Measurements from ENCODE around the gene APOBEC4.
A peak's percentile ranks its signal among the peaks of the same experiment; 100 is the strongest.

APOBEC4 gene, protein sequence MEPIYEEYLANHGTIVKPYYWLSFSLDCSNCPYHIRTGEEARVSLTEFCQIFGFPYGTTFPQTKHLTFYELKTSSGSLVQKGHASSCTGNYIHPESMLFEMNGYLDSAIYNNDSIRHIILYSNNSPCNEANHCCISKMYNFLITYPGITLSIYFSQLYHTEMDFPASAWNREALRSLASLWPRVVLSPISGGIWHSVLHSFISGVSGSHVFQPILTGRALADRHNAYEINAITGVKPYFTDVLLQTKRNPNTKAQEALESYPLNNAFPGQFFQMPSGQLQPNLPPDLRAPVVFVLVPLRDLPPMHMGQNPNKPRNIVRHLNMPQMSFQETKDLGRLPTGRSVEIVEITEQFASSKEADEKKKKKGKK

DNA sequence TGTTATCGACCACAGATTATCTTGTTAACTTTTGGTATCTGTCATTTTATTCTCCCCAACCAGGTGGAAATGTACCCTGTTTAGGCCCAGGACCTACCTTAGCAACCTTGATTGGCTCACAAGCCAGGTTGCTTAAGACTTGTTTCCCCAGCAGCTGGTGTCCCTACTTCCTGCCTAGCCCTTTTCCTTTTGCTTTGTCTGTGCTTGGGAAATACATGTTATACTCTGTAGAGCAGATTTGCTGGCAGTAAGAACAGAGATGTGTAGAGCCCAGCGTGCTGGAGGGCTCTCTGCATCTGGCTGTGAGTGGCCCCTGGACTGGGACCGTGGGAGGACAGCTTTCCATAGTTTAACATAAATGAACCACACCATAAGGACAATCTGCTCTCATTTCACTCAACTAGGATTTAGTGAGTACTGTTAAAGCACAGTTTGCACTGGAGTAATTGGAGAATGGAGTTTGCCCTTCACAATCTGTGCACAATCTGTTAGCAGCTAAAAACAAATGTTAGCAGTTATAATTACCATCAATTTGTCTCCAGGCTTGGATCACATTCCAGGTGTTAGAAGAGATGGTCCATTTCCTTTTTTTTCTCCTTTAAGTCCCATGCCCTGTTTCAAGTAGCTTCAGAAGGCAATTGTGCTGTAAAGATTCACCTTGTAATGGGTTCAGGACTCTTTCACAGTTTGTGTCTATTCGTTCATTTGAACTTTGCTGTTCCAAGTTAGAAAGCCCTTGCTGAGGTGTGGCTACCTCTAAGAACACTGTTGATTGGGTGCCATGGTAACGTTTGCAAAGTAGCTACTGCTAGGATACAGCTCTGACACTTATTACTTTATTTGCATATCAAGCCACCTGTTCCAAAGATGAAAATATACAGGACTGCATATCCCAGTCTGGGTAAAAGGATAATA is at the start of gene APOBEC4:
APOBEC4 (minus strand) TSS at position 770 of the 915 bp plus-strand sequence. CDS start 4,535 bp downstream, outside the sequence.
- no peaks in the 10 kb centered on the region for H4K20me1 ChIP-seq
- H3K4me3 ChIP-seq = no peak within 1 kb of the TSS; the same call in 1 of the 2 replicates
- H3K4me2 ChIP-seq = peak within 1 kb of the TSS; percentile 65
- no peak within 1 kb of the TSS for H3K9ac ChIP-seq
- H3K4me1 ChIP-seq = peaks cover 47% of the 10 kb centered on the region
- no peak for TF ChIP-seq Cebpa-rat (IDR thresholded peaks at IDR 0.05)
- no peaks in the 10 kb centered on the region for H3K9me3 ChIP-seq
- H3K27me3 ChIP-seq = no peaks in the 10 kb centered on the region
- no peaks in the 10 kb centered on the region for H3K36me3 ChIP-seq
- peak within 1 kb of the TSS; percentile 56; the same call in 1 of the 2 replicates for H3K27ac ChIP-seq

DNA sequence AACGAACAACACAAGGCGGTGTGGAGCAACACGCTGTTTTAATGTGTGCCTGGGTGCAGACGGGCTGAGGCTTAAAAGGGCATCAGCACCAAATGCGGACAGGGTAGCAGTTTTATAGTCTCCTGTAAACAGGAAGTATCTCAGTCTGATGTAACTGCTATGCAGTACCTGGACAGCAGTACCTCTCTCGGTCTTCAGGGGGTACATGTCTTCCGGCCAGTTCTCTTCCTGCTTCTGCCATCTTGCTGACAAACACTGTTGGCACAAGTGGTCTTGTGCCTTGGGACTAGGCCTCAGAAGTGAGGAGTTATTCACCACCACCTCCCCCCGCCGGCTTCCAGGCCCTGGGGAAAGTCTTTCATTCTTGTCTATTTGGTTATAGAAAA is 49.7 kb upstream of the APOBEC4 start:
- no peak overlapping the region for H3K9ac ChIP-seq
- no peaks in the 10 kb centered on the region for H4K20me1 ChIP-seq
- no peak overlapping the region for H3K4me3 ChIP-seq
- 0 out of 2 replicates have a peak, but pooled peaks cover 6% of the 10 kb centered on the region for H3K36me3 ChIP-seq
- H3K4me2 ChIP-seq = no peak overlapping the region
- peaks cover 26% of the 10 kb centered on the region for H3K4me1 ChIP-seq
- no peak for TF ChIP-seq Cebpa-rat (IDR thresholded peaks at IDR 0.05)
- peaks cover 20% of the 10 kb centered on the region for H3K9me3 ChIP-seq
- H3K27me3 ChIP-seq = no peaks in the 10 kb centered on the region
- H3K27ac ChIP-seq = no peak overlapping the region

DNA sequence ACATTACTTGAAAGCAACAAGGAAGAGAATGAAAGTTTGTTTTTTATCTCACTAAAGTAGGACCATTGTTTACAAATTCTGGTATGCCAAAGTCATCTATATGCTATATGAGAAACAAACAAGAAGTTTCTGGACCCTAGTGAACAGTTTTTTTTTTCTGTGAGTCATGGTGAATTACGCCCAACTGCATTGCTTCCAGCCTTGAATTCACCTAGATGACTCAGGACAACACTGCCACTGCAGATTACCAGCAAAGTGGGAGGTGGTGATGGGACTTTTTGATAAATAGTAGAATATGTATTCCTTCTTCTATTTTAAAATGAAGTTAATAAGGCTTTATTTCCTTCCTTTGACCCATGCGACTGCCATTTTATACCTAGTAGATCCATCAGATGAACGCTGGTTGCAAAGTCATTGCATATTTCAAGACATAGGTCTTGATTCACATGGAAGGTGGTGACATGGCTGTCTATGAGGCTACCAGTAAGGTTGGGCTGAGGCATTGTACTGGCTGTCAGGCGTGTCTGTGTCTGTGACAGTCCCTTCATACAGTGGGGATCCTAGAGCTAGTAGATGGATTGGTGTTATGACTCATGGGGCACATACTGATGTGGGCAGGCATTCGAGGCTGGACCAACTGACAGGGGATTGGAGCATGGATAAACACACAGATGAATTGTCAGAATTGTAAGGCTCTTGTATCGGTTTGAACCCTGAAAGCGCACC is 49.1 kb upstream of the APOBEC4 start:
- Histone ChIP-seq H3K4me3 (no peak overlapping the region), H3K27me3 (no peaks in the 10 kb centered on the region), H3K4me1 (peaks cover 29% of the 10 kb centered on the region), H4K20me1 (no peaks in the 10 kb centered on the region), H3K4me2 (no peak overlapping the region), H3K36me3 (0 out of 2 replicates have a peak, but pooled peaks cover 6% of the 10 kb centered on the region), H3K27ac (no peak overlapping the region), H3K9me3 (peaks cover 20% of the 10 kb centered on the region), H3K9ac (no peak overlapping the region)
- TF ChIP-seq Cebpa-rat (IDR thresholded peaks at IDR 0.05) = no peak

DNA sequence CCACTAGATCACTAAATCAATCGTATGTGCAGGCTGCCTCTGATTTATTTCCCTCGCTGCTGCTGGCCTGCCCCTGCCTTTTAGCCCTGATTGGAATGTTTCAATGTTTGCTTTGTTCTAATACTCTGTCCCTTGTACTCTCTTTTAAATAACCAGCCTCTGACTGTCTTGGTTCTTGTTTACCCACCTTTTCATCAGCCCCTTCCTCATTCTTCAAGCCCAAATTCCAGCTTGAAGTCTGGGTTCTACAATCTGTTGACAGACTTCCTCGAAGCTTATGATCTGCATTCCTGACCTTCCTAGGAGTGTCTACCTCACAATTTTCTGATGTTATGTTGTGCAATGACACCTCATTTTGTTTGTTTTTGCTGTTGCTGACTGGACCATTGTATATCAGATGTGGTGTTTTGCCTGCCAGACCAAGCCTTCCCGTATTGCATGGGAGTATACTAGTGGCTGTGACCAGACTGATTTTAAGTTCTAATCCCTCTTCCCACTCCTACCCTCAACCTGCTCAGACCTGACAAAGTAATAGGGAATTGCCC is 46.6 kb upstream of the APOBEC4 start:
- H3K27ac ChIP-seq = no peak overlapping the region
- 0 out of 2 replicates have a peak, but pooled peaks cover 6% of the 10 kb centered on the region for H3K36me3 ChIP-seq
- H3K27me3 ChIP-seq = no peaks in the 10 kb centered on the region
- H3K9me3 ChIP-seq = peaks cover 20% of the 10 kb centered on the region
- no peak for TF ChIP-seq Cebpa-rat (IDR thresholded peaks at IDR 0.05)
- peaks cover 17% of the 10 kb centered on the region for H3K4me1 ChIP-seq
- H3K9ac ChIP-seq = no peak overlapping the region
- H3K4me2 ChIP-seq = no peak overlapping the region
- no peak overlapping the region for H3K4me3 ChIP-seq
- no peaks in the 10 kb centered on the region for H4K20me1 ChIP-seq

DNA sequence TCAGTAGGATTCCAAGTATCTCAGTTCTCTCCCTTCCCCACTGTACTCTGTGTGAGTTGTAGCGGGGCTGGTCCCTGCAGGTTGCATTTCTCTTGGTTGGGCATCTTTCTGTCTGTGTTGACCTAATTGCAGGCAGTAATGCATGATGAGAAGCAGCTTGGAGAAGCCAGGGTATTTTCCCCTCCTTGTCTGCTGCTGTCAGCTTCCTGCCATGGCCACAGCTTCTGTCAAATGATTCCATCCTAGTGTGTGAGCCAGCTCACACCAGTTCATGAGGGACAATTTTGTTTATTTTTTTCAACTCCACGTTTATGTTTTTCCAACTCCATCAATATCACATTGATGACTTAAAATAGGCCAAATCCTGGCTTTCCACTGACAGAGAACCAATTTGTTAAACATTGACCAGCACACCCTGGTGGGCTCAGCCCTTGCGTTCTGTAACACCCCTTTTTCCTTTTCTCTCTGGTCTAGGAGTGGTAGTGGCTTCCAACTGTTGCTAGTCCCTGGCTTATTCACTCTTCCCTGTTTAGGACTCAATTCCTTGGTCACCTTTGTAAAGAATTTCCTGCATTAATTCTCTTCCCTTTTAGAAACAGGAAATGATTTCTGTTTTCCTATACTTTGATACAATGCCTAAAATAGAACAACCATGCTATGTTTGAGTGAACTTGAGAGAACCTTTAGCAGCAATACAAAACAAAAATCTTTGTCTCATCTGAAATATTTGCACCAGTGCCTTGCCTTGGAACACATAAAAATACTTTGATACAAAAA is 44.9 kb upstream of the APOBEC4 start:
- H3K9me3 ChIP-seq = peaks cover 18% of the 10 kb centered on the region
- no peak overlapping the region for H3K27ac ChIP-seq
- peaks cover 17% of the 10 kb centered on the region for H3K4me1 ChIP-seq
- no peaks in the 10 kb centered on the region for H4K20me1 ChIP-seq
- no peaks in the 10 kb centered on the region for H3K27me3 ChIP-seq
- no peak overlapping the region for H3K4me3 ChIP-seq
- no peak overlapping the region for H3K9ac ChIP-seq
- H3K4me2 ChIP-seq = peak overlapping the region; percentile 55
- 0 out of 2 replicates have a peak, but pooled peaks cover 6% of the 10 kb centered on the region for H3K36me3 ChIP-seq
- TF ChIP-seq Cebpa-rat (IDR thresholded peaks at IDR 0.05) = no peak

DNA sequence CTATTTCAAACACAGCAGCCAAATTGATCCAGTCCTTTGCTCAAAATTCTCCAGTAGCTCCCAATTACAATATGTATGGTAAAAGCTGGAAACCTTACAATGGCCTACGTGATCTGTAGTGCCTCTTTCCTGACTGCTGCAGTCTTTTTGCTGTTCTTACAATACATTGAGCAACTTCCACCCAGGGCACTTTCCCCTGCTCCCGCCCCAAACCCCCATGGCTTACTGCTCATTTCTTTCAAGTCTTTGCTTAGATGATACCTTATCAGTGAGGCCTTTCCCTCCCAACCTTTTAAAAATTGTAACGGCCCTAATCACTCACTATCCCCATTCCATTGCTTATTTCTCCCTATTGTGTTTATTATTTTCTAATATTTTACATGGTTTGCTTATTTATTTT is 43.9 kb upstream of the APOBEC4 start:
- Histone ChIP-seq H3K27me3 (no peaks in the 10 kb centered on the region), H3K9me3 (0 out of 2 replicates have a peak, but pooled peaks cover 12% of the 10 kb centered on the region), H3K9ac (no peak overlapping the region), H3K4me3 (no peak overlapping the region), H3K36me3 (no peaks in the 10 kb centered on the region), H4K20me1 (no peaks in the 10 kb centered on the region), H3K27ac (no peak overlapping the region), H3K4me1 (peaks cover 17% of the 10 kb centered on the region), H3K4me2 (no peak overlapping the region)
- TF ChIP-seq Cebpa-rat (IDR thresholded peaks at IDR 0.05) = no peak

DNA sequence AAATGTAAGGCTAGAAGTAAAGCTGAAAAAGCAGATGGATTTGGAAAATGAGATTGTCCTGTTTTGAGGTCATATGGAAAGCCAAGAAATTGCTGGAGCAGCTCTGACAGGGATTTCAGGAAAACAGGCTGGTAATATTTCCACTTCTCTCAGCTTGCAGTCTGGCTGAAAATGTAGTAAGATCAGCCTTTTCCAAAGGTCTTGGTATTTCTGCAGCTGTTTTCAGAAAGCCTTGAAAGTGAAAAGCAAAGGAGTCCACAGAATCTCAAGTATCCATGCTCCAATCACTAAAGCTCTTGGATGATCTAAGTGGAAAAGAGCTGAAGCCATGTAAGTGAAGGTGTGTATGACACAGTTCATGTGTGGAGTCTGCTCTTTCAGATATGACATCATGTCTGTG is 41.6 kb upstream of the APOBEC4 start:
- no peak overlapping the region for H3K9ac ChIP-seq

DNA sequence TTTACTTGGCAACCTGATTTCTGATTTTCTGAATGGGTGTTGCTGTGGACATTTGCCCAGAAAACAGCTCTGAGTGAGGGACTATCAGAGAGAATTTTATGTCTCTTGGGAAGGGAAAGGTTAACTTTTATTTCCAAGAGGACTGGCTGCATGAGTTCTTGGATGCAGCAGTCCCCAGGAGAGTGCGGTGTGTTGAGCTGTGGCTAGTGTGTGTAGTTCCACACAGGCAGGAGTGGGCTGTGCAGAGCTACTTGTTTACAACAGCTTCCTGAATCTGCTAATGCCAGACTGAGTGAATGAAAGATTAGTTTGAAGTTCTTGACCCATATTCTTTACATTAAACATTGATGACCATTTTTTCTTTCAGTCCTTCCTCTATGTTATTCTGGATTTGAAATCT is 41.0 kb upstream of the APOBEC4 start:
- Histone ChIP-seq H3K27me3 (no peaks in the 10 kb centered on the region), H3K4me2 (no peak overlapping the region), H3K36me3 (no peaks in the 10 kb centered on the region), H3K4me3 (no peak overlapping the region), H4K20me1 (no peaks in the 10 kb centered on the region), H3K27ac (no peak overlapping the region), H3K4me1 (peaks cover 16% of the 10 kb centered on the region), H3K9ac (no peak overlapping the region), H3K9me3 (no peaks in the 10 kb centered on the region)
- no peak for TF ChIP-seq Cebpa-rat (IDR thresholded peaks at IDR 0.05)

More for the DNA sequence above, 41.6 kb upstream of the APOBEC4 start:
- Histone ChIP-seq H4K20me1 (no peaks in the 10 kb centered on the region), H3K4me1 (peaks cover 17% of the 10 kb centered on the region), H3K4me3 (no peak overlapping the region), H3K36me3 (no peaks in the 10 kb centered on the region), H3K9me3 (no peaks in the 10 kb centered on the region), H3K4me2 (no peak overlapping the region), H3K27ac (no peak overlapping the region), H3K27me3 (no peaks in the 10 kb centered on the region)
- TF ChIP-seq Cebpa-rat (IDR thresholded peaks at IDR 0.05) = no peak
